Measurements from ENCODE around the gene DAZAP2. TPM values are rescaled to one million over a fixed set of nuclear protein-coding genes. Genes with fewer than 3 reads are reported as not detected.

Gene DAZAP2
- total and polyA plus RNA-seq, 9 of the 15 experiments (the other 6 are each of a cell fraction or from before 2014, with no cell fraction given): 116 to 668 (median 227) TPM

DNA sequence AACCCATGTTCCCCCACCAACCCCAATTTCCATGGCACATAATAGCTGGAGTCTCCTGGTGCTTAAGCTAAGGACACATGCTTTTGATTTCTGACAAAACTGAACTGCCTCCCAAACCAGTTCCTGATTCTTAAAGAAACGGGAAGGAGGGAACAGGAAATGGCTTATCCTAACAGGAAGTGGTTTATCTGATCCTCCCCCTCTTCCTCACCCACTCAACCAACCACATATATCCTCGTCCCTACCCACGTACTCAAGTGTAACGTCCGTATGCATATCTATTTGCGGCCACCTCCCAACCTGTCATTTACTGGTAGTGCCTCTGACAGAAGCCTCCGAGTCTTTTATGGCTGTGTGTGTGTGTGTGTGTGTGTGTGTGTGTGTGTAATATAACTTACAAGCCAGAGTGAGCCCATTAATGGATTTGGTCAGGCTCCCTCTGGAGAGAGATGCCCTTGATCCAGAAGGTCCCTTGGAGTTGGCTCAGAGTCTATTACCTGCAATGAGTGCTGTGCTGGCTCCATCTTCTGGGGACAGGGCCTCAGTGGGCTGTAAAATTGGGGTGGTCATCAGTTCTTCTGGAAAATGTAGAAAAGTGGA is 7.7 kb downstream of the DAZAP2 start (continued):
- TF ChIP-seq, protein P1, sequence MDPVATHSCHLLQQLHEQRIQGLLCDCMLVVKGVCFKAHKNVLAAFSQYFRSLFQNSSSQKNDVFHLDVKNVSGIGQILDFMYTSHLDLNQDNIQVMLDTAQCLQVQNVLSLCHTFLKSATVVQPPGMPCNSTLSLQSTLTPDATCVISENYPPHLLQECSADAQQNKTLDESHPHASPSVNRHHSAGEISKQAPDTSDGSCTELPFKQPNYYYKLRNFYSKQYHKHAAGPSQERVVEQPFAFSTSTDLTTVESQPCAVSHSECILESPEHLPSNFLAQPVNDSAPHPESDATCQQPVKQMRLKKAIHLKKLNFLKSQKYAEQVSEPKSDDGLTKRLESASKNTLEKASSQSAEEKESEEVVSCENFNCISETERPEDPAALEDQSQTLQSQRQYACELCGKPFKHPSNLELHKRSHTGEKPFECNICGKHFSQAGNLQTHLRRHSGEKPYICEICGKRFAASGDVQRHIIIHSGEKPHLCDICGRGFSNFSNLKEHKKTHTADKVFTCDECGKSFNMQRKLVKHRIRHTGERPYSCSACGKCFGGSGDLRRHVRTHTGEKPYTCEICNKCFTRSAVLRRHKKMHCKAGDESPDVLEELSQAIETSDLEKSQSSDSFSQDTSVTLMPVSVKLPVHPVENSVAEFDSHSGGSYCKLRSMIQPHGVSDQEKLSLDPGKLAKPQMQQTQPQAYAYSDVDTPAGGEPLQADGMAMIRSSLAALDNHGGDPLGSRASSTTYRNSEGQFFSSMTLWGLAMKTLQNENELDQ (CRISPR knock-in tag; IDR thresholded peaks at IDR 0.05; ENCODE audit: borderline replicate concordance): no peak
- TF ChIP-seq ZNF224 (CRISPR knock-in tag; IDR thresholded peaks at IDR 0.05) (no peak), ESRRB (CRISPR knock-in tag; IDR thresholded peaks at IDR 0.05; ENCODE audit: borderline replicate concordance) (no peak), GABPA (tag; conservative IDR thresholded peaks at IDR 0.05; ENCODE audit: low read depth) (peak; percentile 92), HNRNPH1 (optimal IDR thresholded peaks at IDR 0.05; ENCODE audit: low read depth, low read length) (no peak), TFAM (CRISPR knock-in tag; conservative IDR thresholded peaks at IDR 0.05) (no peak), RAD51 (IDR thresholded peaks at IDR 0.05; ENCODE audit: borderline replicate concordance, low read depth) (no peak), SPI1 (IDR thresholded peaks at IDR 0.05; ENCODE audit: borderline replicate concordance, low read depth, low read length) (peak; percentile 97), ZNF707 (CRISPR knock-in tag; conservative IDR thresholded peaks at IDR 0.05) (0 out of 2 replicates have a peak, but pooled peaks have one; percentile 29), ZNF408 (CRISPR knock-in tag; IDR thresholded peaks at IDR 0.05; ENCODE audit: low read depth) (no peak), ZFP30 (CRISPR knock-in tag; IDR thresholded peaks at IDR 0.05; ENCODE audit: borderline replicate concordance) (no peak), RBM22 (IDR thresholded peaks at IDR 0.05; ENCODE audit: low read depth, low read length, poor library complexity, severe bottlenecking) (no peak), CC2D1A (IDR thresholded peaks at IDR 0.05) (0 out of 2 replicates have a peak, but pooled peaks have one; percentile 40), CBX1 (IDR thresholded peaks at IDR 0.05; ENCODE audit: low read depth) (0 out of 2 replicates have a peak, but pooled peaks have one; percentile 3)
- TF ChIP-seq, protein P2, sequence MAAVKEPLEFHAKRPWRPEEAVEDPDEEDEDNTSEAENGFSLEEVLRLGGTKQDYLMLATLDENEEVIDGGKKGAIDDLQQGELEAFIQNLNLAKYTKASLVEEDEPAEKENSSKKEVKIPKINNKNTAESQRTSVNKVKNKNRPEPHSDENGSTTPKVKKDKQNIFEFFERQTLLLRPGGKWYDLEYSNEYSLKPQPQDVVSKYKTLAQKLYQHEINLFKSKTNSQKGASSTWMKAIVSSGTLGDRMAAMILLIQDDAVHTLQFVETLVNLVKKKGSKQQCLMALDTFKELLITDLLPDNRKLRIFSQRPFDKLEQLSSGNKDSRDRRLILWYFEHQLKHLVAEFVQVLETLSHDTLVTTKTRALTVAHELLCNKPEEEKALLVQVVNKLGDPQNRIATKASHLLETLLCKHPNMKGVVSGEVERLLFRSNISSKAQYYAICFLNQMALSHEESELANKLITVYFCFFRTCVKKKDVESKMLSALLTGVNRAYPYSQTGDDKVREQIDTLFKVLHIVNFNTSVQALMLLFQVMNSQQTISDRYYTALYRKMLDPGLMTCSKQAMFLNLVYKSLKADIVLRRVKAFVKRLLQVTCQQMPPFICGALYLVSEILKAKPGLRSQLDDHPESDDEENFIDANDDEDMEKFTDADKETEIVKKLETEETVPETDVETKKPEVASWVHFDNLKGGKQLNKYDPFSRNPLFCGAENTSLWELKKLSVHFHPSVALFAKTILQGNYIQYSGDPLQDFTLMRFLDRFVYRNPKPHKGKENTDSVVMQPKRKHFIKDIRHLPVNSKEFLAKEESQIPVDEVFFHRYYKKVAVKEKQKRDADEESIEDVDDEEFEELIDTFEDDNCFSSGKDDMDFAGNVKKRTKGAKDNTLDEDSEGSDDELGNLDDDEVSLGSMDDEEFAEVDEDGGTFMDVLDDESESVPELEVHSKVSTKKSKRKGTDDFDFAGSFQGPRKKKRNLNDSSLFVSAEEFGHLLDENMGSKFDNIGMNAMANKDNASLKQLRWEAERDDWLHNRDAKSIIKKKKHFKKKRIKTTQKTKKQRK (IDR thresholded peaks at IDR 0.05; ENCODE audit: borderline replicate concordance, low read depth, low read length): no peak
- TF ChIP-seq, protein P3, sequence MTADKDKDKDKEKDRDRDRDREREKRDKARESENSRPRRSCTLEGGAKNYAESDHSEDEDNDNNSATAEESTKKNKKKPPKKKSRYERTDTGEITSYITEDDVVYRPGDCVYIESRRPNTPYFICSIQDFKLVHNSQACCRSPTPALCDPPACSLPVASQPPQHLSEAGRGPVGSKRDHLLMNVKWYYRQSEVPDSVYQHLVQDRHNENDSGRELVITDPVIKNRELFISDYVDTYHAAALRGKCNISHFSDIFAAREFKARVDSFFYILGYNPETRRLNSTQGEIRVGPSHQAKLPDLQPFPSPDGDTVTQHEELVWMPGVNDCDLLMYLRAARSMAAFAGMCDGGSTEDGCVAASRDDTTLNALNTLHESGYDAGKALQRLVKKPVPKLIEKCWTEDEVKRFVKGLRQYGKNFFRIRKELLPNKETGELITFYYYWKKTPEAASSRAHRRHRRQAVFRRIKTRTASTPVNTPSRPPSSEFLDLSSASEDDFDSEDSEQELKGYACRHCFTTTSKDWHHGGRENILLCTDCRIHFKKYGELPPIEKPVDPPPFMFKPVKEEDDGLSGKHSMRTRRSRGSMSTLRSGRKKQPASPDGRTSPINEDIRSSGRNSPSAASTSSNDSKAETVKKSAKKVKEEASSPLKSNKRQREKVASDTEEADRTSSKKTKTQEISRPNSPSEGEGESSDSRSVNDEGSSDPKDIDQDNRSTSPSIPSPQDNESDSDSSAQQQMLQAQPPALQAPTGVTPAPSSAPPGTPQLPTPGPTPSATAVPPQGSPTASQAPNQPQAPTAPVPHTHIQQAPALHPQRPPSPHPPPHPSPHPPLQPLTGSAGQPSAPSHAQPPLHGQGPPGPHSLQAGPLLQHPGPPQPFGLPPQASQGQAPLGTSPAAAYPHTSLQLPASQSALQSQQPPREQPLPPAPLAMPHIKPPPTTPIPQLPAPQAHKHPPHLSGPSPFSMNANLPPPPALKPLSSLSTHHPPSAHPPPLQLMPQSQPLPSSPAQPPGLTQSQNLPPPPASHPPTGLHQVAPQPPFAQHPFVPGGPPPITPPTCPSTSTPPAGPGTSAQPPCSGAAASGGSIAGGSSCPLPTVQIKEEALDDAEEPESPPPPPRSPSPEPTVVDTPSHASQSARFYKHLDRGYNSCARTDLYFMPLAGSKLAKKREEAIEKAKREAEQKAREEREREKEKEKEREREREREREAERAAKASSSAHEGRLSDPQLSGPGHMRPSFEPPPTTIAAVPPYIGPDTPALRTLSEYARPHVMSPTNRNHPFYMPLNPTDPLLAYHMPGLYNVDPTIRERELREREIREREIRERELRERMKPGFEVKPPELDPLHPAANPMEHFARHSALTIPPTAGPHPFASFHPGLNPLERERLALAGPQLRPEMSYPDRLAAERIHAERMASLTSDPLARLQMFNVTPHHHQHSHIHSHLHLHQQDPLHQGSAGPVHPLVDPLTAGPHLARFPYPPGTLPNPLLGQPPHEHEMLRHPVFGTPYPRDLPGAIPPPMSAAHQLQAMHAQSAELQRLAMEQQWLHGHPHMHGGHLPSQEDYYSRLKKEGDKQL (CRISPR knock-in tag; IDR thresholded peaks at IDR 0.05; ENCODE audit: borderline replicate concordance): 0 out of 2 replicates have a peak, but pooled peaks have one; percentile 47

Measured in K562 (cell line).